ENCODE data around the gene ME3.

The ME3 gene

DNA sequence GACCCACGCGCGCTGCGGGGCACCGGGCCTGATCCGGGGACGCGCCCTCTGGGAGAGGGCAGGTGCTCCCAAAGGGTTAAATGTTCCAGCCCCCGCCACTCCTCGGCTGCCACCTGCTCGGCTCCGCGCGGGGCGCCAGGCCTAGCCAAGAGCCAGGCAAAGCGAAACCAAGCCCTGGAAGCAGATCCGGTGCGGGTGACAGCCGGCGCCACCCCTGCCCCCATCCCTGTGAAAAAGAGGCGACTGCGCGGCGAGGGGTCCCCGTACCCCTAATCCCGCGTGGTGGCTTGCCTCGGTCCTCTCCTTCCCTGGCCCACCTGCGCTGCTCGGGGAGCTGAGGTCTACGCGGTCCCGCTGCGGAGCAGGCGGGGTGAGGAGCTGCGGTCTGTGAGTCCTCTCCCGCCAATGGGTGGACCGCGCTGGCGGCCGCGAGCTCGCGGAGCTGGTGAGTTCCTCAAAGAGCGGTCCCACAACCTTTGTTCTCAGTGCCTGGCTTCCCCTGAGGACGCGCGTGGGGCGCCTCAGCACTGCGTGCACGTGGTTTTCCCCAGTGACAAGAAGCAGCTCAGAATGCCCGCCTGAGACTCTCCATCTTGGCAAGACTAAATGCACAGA lies at the start of gene ME3:
Gene ME3 (minus strand): TSS at position 610 of the 615 bp plus-strand sequence.
- peak; percentile 9 to 34 for DNase-seq

DNA sequence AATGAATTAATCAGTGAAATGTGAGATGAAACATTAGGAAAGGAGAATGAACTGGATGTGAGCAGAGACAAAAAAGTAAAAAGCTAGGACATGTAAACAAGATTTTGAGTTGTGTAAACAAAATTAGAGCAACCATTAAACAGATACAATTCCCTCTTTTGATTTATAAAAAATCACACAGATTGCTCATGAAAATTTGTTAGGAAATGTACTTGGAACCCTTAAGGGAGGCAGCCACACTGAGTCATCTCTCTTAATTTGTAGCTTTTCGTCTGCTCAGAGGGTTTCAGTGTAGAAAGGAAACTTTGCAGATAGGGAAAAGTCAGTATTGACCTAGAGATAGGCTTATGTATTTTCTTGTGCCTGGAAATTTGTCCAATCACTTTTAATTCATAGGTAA lies 49.6 kb upstream of the ME3 start:
- no peak for DNase-seq

DNA sequence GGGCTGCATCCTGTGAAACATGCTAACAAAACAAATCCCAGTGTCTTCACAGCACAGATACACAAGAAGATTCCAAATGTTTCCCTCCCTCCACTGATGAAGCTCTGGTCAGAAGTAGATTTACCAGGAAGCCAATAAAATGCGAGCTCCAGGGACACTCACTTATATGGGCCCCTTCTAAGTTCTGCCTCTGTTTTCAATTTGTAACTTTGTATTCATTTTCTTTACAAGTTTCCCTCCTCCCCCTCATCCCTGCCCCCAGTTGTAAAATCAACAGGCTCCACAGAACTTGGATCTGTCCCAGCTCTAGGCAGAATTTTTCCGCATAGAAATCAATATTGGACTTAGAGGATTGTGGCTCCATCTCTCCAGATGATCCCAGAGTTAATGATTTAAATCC lies 48.1 kb upstream of the ME3 start:
- no peak for DNase-seq

DNA sequence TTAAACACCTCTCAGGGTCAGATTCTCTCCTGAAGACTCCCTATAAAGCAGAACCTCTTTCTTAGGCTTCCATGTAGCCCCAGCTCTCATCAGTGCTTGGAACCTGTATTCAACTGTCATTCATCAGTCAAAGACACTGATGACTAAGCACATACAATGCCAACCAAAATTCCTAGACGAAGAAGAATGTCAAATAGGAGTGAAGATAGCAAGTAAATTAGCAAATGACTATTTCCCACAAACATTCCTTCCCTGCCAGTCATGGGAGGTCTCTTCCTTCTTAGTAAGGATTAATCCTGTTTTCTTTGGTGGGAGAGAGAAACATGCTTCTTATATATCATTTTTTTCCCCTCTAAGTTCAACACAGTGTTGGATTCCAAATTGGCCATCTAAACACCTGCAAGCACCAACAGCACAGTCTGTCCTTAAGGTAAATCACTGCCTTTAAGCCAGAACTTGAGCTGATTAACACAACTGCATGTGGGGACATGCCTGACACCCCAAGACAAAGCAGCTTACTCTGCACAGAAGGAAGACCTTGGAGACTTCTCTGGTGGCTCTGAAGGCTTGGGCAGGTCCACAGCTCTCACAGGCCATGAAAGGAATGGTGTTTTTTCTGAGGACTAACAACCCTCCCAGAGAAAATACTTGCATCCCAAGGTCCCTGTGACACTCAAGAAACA lies 47.5 kb upstream of the ME3 start:
- DNase-seq, result no peak

DNA sequence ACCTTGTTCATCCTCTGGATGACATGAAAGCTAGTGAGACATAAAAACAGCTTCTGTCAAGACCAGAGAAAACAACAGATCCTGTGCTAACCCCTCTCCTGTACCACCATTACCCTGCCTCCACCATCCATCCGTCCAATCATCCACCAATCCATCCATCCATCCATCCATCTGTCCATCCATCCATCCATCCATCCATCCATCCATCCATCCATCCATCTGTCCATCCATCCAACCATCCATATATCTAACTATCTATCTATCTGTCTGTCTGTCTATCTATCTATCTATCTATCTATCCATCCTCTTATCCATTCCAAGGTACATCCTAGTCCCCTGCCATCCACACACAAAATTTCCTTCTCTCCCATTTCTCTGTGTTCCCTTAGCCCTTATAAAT lies 46.6 kb upstream of the ME3 start:
- DNase-seq, result no peak

DNA sequence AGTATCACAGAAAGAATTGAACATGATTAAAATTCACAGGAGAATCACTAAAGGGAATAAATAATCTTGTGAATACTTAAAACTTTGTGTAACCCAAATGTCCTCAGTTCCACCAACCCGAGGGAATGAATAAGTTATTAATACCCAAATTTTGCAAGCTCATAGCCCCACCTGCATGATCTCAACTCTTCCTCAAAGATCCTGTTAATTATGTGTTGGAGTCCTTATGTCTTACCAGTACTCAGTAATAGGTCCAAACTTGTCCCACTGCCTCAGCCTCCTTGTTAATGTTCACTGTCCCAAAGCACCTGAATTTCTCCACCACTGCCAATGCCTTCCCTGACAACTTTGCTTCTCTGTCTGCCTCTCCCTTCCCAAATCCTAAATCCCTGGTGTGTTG lies 46.1 kb upstream of the ME3 start:
- DNase-seq, result no peak

DNA sequence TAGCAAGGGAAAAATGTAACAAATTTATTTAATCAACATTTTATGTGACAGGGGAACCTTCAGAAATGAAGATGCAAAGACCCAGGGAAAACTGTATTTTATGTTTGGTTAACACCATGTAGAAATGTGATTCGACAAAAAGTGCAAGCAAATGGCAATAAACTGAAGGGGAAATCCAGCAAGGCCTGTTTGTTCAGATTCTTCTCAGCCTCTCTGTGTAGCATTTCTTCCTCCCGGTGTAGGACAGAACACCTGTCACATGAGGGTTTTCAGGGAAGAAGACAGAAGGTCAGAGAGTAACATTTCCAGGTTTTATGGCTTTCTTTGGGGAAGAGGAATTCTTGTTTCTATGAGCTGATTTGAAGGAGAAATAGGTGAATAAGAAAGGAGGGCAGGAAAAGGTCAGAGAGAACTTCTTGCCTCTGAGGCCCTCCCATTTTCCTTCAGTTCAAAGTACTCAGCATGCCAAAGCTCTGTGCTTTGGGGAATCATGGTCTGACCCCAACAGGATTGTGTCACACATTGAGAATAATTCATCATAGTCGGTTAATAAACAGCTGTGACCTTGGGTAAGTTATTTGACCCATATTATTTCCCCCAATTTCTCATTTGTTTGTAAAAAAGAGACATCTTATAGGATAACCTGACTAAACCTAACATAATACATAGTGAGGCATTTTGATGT lies 45.5 kb upstream of the ME3 start:
- no peak for DNase-seq

DNA sequence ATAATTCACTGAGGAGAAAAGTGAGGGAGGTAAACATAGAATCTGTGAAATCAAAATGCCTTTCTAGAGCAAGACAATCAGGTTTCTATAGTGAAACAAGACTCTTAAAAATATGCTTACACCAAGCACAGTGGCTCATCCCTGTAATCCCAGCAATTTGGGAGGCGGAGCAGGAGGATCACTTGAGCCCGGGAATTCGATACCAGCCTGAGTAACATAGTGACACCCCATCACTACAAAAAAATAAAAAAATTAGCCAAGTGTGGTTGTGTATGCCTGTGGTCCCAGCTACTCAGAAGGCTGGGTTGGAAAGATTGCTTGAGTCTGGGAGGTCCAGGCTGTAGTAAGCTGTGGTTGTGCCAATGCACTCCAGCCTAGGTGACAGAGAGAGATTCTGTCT lies 43.2 kb upstream of the ME3 start:
- no peak for DNase-seq

DNA sequence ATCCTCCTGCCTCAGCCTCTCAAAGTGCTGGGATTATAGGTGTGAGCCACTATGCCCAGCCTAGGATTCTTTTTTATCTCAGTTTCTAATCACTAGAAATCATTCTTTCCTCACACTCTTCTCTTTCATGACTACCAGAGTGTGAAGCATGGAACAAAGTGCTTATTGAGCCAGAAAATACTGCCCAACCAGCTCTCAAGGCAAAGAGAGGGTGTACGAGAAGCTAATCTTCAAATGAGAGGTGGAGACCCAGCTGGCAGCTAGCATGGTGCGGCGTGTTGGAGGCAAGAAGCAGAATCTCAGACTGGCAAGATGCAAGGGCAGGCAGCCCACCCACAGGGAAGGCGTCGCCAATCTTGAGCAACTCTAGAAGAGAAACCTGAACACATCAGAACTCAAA lies 41.1 kb upstream of the ME3 start:
- no peak for DNase-seq

DNA sequence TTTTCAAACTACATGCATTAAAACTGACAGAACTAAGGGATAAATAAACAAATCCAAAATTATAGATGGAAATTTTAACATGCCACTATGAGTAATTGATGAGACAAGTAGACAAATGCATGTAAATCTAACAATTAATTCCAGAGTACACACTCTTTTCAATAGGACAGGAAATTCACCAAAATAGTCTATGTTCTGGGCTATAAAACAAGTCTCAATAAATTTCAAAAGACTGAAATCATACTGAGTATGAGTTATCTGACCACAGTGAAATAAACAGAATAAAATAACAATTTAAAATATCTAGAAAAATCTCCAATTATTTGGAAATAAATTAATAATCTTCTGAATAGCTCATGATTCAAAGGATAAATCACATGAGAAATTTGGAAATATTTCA lies 38.5 kb upstream of the ME3 start:
- DNase-seq, result no peak

DNA sequence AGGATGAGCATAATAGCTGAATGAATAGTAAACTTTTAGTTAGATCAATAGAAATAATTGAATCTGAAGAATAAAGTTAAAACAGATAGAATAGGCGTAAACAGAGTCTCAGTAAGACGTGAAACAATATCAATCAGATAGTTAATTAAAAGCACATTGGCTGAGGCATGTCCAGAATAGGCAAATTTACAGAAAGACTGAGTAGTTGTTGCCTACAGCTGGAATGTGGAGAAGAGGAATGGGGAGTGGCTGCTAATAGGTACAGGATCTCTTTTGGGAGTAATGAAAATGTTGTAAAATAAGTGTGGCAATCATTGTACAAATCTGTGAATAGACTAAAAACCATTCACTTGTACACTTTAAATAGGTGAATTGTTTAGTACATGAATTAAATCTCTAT lies 36.3 kb upstream of the ME3 start:
- no peak for DNase-seq

DNA sequence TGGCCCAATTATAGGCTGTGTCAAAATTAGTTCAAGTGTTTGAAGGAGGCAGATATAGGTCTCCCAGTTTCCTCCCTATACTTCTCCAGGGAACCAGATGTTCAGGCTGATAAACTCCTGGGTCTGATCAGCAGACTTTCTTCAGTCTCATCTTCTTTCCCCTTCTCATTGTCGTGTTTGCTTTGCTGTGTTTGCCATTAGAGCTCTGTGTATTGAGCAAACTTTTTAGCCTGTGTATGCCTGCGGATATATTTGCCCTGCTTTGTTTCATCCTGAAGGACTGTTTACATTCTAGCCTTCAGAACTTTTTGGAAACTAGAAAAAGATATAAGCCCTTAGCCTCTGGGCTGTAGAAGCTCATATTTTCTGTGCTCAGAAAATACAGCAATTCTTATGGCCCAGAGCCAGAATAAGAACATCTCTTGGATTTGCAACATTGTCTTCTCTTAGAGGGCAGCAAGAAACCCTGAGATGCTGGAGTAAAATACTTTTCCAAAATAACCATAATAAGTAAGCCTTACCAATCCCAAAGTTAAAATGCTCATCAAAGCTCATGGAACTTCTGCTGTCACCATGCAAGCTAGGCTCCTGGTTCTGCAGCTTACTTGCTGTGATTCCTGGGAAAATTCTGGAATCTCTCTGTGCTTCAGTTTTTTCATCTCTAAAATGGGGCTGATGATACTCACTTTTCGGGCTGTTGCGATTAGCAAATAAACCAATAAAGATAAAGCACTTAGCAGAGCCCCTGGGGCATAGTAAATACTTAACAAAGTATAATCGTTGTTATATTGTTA lies 34.1 kb upstream of the ME3 start:
- no peak for DNase-seq

DNA sequence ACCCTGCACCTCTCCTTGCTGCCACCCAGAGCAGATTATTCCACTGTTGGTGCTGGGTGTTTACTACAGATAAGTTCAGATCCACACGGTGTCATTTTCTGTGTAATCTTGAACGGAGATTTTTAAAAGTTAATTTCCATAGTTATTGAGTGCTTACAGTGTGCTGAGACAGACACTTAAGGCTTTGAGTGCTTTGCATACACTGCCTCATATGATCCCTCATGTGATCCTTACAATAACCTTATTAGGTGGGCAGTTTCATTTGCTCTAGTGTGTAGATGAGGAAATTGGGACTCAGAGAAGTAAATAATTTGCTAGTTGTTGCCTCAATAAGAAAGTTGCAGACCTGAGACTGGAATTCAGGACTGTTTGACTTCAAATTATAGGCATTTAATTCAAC lies 32.3 kb upstream of the ME3 start:
- DNase-seq, result no peak

DNA sequence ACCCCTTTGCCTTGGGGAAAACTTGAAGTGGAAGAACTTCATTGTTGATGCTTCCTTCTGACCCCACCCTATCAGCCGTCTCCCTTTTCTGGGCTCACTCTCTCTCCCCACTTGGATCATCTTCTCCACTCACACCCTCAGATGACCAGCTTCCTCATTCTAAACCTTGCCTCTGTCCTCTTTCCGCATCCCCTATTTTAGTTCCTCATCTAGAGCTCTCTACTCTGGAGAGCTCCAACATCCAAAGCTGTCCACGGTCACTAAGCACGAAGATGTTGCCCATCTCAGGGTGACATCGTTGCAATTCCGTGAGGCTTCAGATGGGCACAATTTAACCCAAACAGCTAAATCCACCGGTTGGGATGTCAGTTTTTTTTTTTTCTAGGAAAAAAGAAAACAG lies 31.6 kb upstream of the ME3 start:
- DNase-seq, result peak; percentile 36 to 69

DNA sequence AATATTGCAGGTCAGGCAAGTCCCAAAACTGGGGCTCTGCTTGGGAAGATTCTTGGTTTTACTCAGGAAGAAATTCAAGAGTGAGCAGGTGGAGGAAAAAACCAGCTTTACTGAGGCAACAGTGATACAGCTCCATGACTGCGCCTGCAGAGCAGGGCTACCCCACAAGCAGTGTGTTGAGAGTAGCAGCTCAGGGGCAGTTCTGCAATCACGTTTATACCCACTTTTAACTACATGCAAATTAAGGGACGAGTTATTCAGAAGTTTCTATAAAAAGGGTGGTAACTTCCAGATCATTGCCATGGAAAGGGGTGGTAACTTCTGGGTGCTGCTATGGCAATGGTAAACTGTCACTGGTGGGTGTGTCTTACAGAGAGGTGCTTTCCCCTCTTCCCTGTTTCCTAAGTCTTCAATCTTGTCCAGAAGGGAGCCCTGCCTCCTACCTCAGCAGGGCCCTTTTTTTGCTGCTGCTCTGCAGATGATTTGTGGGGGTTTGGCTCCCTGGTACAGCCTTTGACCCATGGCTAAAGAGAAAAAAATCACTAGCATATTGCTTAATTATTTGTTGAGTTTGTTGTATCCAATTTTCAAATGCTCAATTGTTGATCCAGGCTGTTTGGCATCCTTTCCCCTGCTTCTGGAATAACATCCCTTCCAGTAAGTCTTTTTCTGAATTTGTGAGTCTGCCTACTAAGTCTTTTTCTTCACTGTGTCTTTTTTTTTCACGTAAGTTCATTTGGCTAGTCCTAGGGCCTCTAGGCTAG lies 30.0 kb upstream of the ME3 start:
- no peak for DNase-seq

DNA sequence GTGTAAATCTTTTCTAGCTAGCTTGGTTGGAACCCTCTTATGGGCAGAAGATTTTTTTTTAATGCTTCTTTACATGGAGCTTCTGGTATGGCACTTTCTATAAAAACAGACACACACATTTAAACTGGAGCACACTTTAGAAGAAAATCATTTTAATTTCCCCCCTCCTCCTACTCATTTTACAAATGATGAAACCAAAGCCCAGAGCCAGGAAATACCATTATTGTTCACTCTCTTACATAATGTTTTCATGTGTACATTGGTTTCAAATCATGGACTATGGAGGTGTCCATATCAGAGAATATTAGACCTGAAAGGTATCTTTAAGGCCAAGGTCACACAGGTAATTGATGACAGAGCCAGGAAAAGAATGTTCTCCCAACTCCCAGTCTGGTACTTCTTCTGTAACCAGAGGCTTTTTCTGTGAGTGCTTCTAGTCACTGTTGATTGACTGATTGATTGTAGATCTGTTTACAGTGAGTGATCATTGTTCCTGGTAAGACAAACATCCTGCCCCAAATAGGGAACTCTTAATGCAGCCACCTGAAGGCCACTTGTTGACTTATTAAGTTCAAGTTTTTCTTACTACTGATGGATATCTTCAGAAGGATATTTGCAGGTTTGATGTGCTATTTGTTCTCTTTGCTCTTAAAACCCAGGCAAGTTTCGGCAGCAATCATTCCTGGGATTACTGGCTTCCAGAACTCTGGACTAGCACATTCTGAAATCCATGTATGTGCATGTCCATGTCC lies 26.8 kb upstream of the ME3 start:
- no peak for DNase-seq

DNA sequence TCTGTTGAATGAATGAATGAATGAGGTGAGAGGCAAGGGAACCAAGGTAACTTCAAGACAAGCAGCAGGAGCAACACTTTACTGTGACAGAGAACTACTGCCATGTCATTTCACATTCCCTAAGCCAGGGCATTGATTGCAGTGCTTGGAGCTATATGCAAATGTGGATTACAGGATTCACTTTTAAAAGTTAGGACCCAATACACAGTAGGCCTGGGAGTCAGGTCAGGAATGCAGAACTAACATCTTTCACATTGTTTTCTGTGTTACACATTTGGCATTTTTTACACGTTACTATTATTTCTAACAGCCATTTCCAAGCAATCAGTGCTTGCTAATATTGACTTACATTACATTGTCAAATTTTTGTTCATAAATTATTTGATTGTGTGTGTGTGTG lies 26.2 kb upstream of the ME3 start:
- no peak for DNase-seq

DNA sequence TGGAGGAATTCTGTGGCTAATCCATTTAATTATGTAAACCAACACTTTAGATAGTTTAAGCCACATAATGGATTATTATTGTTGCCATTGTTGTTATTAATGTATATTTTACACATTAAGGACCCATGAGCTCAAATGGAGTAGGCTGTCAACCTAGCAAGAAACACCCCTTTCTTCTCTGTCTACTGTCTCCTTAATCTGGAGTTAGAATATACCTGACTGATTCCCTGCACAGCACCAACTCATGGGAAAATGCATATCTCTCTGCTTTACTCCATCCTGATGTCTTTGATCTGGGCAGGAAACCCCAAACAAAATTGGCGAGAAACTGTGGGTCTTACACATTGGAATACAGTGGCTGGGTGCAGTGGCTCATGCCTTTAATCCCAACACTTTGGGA lies 24.0 kb upstream of the ME3 start:
- no peak for DNase-seq

DNA sequence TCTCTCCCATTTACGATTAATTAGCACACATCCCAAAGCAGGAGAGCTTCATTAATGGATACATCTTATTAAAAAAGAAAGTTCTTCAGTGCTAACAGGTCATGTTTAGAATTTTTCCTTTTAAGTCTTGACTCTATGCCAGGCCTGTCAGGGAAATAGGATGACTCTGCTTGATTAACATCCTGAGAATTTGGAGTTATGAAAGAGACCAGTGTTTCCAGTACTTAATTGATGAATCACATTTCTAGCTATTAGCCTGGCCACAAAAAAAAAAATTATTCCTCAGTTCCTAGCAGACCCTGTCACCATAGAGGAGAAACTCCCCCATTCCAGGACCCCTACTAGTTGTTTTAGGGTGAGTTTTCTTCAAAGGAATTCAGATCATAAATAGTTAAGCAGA lies 23.6 kb upstream of the ME3 start:
- DNase-seq, result no peak

DNA sequence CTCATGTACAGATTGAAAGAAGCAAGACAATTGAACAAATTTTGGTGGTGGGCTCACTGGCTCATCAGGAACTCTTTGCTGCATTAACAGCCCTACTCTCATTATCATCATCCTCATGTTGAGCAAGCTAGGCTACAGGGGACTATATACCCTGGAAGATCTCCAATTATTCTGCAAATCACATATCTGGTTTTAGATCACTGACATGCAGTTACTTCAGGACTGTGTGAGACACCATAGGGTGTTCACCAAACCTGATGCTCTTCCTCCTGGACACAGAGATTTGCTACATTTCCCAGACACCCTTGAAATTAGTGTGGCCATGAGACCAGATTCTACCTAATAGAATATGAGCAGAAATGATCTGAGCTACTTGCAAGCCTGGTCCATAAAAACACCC lies 23.0 kb upstream of the ME3 start:
- DNase-seq, result no peak

DNA sequence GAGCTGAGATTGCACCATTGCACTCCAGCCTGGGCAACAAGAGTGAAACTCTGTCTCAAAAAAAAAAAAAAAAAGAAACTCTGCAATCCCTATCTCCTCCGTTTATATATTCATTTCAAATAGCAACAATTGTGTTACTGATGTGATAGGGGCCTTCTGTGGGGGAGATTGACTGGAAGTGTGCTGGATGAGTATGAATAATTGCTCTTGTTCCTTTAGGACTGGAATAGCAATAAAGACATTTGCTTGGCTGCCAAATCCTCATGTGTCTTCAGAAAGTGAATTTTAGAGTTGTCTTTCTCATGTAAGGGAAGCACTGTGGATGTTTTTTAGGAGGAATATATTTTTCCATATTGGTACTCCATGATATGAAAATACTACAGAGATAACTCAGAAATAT lies 21.1 kb upstream of the ME3 start:
- DNase-seq, result no peak

DNA sequence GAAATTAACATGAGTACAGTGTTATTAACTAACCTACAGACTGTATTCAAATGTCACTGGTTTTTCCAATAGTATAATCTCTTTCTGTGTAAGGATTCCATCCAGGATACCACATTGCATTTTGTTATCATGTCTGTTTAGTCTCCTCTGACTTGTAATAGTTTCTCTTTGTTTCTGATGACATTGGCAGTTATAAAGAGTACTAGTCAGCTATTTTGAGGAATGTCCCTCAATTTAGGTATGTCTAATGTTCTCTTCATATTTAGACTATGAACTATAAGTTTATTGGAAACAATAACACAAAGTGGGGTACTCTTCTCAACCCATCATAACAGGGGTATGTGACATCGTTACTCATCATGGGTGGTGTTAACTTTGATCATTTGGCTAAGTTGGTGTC lies 20.3 kb upstream of the ME3 start:
- DNase-seq, result no peak
